ENCODE measurements around the gene TMEM47.

TMEM47 gene

GRCh38 chrX:34656842-34657725 lies at the start of gene TMEM47:
Gene TMEM47 (minus strand): TSS chrX:34657285. CDS start chrX:34657029, 256 bp downstream.
- peak; percentile 42 for DNase-seq (ENCODE audit: low spot score)

- DNase-seq (ENCODE audit: low spot score), result no peak
These were observed 30.0 kb upstream of the TMEM47 start for GRCh38 chrX:34687095-34687494.

GRCh38 chrX:34659575-34659974 lies 2.5 kb upstream of the TMEM47 start:
- DNase-seq (ENCODE audit: low spot score), result no peak

DNA sequence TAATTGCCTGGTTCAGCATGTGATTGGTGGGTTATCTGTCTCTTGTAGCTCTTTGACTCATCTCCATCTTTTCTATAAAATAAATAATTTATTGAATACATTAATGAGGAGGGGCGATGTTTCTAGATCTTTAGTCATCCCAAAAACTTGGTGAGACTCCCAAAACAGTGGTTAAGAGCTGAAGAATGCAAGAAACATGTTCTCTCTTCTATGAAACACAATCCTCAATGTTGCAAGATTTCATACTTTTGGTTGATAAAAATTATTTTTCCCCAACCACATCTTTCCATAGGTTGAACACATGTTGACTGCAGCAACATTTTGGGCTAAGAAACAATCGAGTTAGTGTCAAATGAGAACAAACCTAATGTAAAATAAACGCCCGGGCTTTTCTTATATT lies 1.2 kb upstream of the TMEM47 start:
- DNase-seq (ENCODE audit: low spot score), result no peak

DNA sequence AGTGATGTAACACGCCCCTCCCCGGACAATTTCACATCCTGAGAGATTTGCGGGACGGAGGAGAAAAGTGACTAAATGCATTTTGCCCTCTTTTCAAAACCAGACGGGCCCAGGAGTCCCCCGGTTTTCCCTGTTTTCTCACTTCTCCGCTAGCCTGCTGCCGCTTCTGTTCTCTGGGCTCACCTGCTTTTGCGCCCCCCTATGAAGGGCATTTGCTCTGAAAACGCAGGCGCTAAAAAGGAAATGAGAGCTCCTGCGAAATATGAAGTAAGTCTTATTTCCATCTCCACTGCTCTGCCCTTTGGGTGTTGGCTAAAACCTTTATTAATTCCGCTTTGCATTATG lies 613 bp upstream of the TMEM47 start:
- DNase-seq (ENCODE audit: low spot score), result no peak

- DNase-seq (ENCODE audit: low spot score), result no peak
These were observed 631 bp downstream of the TMEM47 start for GRCh38 chrX:34656467-34656841.

DNA sequence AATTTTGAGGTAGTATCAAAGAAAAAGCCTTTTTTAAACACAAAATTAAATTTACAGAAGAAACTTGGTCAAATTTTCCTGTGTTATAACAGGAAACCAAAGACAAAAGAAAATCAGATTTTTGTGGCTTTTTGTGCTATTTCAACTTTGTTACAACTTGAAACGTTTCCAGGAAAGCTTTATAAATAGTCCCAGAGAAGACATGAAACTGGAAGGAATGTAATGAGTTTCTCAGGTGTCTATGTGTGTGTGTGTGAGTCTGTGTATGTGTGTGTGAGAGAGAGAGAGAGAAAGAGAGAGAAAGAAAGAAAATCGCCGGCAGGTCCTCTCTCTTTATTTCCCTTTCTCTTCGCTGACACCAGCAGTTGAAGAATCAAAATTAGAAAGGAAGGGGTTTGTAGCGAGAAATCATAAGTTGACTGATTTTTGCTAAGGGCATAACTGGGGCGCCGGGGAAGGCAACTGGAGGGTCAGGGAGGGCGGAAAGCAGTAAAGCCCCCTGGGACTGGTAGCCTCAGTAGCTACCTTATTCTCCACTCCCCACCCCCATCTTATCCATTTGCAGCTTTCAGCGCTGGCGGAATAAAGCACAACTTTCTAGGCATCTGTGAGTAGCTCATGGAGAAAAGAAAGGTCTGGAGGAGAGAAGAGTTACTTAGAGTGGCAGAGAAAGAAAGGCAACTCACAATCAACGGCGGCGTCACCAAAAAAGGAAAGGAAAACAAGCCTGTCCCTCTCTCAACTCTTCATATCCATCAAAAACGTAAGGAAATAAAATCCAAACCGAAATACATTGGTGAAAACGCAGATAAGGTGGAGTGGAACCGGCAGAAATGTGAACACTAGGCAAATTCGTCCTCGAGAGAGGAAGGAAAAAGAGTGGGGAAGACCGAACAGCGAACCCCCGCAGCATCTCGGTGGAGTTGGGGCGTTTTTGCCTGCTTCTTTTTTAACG lies 1.3 kb downstream of the TMEM47 start:
- DNase-seq (ENCODE audit: low spot score), result no peak

DNA sequence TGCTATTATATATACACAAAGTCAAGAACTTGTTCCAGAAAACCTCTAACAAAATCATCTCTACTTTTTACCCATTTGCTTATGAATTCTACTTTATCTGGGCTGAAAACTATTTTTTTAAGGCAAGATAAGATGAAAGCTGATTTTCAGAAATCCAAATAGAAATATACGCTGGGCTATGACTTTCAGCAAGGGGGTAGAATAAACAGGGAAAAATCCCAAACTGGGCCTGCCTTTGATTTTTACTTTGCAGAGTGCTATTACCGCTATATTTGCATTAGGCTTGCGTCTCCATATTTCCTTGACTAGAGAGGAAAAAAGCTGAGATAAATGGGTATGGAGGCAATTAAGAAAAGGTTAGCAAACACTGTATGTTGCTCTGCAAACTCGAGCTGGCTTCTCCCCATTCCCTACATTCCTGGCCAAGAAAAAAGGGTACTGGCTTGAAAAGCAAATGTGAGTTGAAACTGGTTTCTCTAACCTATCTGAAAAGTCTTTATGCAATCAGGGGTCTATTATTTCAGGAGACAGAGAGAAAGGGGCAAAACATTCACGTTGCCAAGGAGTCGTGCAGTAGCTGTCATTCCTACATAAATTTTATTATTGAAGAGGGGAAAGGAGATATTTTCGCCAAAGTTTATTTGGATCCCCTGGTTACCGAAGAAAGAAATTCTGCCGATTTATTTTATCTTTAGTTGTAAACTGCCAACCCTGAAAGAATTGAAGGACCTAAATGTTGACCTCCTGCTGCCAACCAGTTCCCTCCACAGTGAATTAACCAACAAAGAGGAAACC lies 2.2 kb downstream of the TMEM47 start:
- DNase-seq (ENCODE audit: low spot score), result no peak

- no peak for DNase-seq (ENCODE audit: low spot score)
These were observed 3.3 kb downstream of the TMEM47 start for GRCh38 chrX:34653811-34654210.

- DNase-seq (ENCODE audit: low spot score), result no peak
These were observed 14.2 kb downstream of the TMEM47 start for GRCh38 chrX:34642849-34643248.

- DNase-seq (ENCODE audit: low spot score), result peak; percentile 14
These were observed 19.0 kb downstream of the TMEM47 start for GRCh38 chrX:34638116-34638515.

DNA sequence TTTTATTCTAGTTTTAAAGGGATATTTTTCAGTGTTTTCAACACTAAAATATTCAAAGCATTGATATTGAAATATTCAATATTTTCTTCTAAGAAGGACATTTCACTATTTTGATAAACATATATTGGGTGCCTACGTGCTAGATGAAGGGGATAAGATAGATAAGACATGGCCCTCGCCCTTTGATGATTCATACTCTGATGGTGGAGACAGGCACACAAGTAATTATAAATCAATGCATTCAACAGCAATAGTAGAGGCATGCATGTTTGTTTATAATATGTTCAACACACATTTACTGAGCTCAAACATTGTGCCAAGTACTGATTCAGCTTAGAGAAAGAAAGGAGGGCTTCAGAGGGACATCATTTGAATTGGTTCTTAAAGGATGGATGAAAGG lies 22.7 kb downstream of the TMEM47 start:
- DNase-seq (ENCODE audit: low spot score), result no peak

- DNase-seq (ENCODE audit: low spot score), result no peak
These were observed 24.7 kb downstream of the TMEM47 start for GRCh38 chrX:34632384-34632783.

DNA sequence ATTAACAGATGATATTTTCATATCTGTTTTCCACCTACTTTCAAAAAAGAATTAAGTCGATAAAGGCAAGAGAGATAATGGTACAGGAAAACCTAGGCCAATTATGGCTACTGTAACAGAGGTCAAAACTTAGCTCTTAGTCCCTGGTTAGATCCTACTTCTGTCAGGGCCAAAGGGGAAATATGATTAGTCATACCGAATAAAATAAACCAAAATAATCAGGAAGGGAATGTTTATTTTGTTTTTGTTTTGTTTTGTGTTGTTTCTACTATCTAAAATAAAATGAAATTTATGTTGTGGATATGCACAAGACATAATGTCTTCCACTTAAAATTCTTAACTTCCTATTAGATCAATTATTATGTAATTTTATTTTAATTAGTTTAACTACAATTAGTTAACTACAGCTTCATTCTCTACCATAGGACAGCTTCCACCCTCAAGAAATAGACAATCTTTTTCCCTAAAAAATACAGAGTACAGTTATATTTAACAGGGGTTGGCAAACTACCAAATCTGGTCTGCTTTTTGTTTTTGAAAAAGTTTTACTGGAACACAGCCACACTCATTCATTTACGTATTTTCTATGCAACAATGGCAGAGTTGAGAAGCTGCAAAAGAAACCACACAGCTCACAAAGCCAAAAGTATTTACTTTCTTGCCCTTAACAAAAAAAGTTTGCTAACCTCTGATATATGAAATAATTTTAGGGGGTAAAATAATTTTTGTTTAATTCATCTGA lies 25.4 kb downstream of the TMEM47 start:
- no peak for DNase-seq (ENCODE audit: low spot score)

- no peak for DNase-seq (ENCODE audit: low spot score)
These were observed 27.5 kb downstream of the TMEM47 start for GRCh38 chrX:34629572-34629971.

GRCh38 chrX:34624416-34624815 lies 32.7 kb downstream of the TMEM47 start:
- peak; percentile 19 for DNase-seq (ENCODE audit: low spot score)

- no peak for DNase-seq (ENCODE audit: low spot score)
These were observed 37.2 kb downstream of the TMEM47 start for GRCh38 chrX:34619920-34620319.

GRCh38 chrX:34612036-34612435 lies 45.0 kb downstream of the TMEM47 start:
- DNase-seq (ENCODE audit: low spot score), result no peak

GRCh38 chrX:34598362-34598761 lies 58.7 kb downstream of the TMEM47 start:
- no peak for DNase-seq (ENCODE audit: low spot score)

DNA sequence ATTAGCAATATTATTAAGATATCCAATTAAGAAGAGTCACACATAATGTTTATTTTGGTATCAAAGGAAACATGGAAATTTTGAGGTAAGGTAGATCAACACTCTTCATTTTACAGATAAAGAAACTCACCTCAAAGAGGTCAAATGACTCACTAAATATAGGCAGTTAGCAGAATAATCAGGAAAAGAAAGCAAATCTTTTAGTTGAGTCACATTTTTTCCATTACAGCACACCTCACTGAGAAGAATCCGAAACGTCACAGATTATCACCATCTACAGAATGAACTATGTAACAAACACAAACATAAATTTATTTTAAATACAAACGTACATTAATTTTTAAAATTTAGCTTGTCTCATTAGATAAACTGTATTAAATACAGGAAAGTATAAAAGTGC lies 70.1 kb downstream of the TMEM47 start:
- no peak for DNase-seq (ENCODE audit: low spot score)

DNA sequence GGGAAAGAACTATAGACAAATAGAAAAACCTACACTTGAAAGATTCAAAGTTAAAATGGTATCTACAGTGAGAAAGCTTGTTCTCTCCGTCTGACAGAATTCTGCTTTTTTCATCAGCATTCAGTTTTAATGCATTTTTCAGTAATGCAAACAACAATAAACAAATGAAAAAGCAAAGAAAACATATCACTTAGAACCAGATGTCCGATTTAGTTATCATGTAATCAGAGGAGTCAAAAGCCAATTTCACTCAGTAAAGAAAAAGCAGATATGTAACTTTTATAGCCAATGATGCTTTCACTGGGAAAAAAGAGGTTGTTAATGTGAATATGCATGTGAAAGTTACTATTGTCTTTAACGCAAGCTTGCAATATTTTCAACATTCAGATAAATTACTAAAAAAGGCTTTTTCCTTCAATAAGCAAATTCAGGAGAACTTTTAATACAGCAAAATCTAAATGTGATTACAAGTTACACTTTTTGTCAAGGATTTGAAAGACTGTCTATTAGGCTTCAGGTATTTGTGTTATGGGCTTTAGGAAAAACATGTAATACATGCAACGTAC lies 70.7 kb downstream of the TMEM47 start:
- no peak for DNase-seq (ENCODE audit: low spot score)
